ENCODE data around the gene NHLH1.

DNA sequence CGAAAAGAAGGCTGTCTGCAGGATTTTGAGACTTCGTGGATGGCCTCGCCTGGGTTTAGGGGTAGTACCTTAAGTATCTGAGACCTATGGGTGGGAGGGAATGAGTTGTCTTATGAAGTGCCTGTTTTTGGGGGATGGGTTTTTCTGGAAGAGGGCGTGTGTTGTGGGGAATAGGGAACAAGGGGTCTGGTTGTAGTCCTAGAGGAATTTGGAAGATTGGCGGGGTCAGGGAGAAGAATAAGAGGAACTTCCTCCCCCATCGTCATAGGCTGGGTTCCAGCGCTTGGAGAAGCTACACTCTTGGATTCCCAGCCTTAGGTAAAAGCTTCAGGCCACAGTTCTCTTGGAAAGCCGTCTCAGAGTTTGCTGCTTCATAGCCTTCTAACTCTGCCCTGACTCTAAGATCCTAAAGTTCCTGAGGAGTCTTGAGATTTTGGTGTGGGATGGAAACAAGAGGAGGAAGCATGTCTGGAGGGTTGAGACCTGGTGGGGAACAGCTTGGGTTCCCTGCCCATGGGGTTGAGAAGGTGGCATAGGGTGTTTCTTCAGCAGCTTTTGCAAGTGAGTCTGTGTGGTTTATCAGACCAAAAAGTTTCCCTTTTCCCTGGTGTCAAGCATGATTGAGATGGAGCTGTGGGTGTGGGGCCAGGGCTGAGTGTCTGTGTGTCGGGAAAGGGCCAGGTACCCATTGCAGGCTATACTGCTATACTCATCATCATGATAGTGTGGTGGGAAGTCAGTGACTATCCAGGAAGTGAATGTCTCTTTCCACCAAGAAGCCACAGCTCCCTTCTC lies 35.3 kb downstream of the NHLH1 start:
- TF ChIP-seq CTCF (IDR thresholded peaks at IDR 0.05) (no peak), EZH2 (IDR thresholded peaks at IDR 0.05; ENCODE audit: borderline replicate concordance, insufficient read depth, low read depth, low read length, poor library complexity, severe bottlenecking) (no peak)

Data from B cell (primary cell).